ENCODE results near the gene CAVIN4.

GRCh38 chr9:100578610-100579009 lies 731 bp downstream of the CAVIN4 start:
- TF ChIP-seq CTCF (IDR thresholded peaks at IDR 0.05; ENCODE audit: low read depth, low read length) (no peak), EZH2phosphoT487 (IDR thresholded peaks at IDR 0.05; ENCODE audit: low read depth) (no peak)
